HG02943 (cell line): ENCODE results near the gene HLA-A.
"Not testable (repeated sequence)": the region's sequence is repeated elsewhere in the genome, so short reads cannot be mapped to it uniquely, and the experiment has no call there.

Experiments
- ATAC-seq: cut with Tn5 transposase; IDR thresholded peaks from one replicate; pipeline ENCODE4 v1.9.1; 2021; ENCODE audit warnings: mild to moderate bottlenecking, low read depth, moderate library complexity; ENCODE audit not compliant: unreplicated experiment

HLA-A gene

DNA sequence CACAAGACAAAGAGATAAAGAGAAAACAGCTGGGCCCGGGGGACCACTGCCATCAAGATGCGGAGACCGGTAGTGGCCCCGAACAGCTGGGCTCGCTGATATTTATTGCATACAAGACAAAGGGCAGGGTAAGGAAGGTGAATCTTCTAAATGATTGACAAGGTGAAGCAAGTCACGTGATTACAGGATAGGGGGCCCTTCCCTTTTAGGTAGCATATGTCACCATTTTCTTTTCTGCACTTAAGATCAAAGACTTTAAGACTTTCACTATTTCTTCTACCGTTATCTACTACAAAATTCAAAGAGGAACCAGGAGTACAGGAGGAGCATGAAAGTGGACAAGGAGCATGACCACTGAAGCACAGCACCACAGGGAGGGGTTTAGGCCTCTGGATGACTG, 12.3 kb upstream of the HLA-A start:
- ATAC-seq: not testable (repeated sequence)

DNA sequence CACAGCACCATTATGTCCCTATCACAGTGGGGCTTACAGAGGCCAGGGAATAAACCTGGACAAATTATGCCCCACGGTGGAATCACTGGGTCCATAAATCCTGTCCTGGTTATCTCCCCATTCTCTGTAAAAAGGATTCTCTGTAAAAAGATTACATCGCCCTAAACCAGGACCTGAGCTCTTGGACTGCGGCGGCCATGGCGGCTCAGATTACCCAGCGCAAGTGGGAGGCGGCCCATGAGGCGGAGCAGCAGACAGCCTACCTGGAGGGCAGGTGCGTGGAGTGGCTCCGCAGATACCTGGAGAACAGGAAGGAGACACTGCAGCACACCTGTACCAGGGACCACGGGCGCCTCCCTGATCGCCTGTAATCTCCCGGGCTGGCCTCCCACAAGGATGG, 8.4 kb upstream of the HLA-A start:
- ATAC-seq: no peak

GRCh38 chr6:29935273-29935955, 6.9 kb upstream of the HLA-A start:
- ATAC-seq: no peak

DNA sequence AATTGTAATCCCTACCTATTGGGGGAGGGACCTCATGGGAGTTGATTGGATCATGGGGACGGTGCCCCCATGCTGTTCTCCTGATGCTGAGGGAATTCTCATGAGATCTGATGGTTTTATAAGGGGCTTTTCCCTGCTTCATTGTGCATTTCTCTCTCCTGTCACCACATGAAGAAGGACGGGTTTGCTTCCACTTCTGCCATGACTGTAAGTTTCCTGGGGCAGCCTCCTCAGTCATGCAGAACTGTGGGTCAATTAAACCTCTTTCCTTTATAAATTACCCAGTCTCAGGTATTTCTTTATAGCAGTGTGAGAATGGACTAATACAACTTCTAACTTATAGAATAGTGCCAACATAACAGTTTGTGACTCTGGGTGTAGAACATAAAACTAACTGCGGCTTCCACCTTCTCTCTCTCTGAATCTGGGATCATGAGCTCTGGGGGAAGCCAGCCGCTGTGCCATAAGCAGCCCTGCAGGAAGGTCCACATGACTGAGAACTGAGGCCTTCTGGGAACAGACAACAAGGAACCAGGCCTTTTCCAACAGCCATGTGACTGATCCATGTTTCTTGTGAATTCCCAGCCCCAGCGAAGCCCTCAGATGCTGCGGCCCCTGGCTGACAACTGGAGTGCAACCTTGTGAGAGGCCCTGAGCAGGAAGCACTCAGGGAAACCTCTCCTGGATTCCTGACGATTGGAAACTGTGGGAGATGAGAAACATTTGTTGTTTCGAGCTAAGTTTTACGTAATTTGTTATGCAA, 3.4 kb upstream of the HLA-A start:
- no peak for ATAC-seq

- ATAC-seq: no peak
Measured at GRCh38 chr6:29941016-29941415, 1.3 kb upstream of the HLA-A start.

DNA sequence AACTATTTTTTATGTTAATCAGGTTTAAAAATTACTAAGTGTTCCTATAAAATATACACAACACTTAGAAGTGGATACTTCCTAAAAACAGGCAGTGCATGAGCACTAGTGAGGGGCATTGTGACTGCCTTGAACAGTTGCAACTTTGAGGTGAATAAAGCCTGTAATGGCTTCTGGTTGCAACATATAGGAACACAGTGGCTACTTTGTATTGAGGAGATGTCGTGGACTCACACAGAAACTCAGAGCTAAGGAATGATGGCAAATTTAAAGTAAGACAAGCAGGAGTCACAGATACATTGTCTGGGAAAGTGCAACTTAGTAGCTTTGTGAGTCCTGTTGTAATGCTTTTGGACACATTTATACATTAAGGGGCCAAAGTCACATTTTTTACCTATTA, 861 bp upstream of the HLA-A start:
- no peak for ATAC-seq

GRCh38 chr6:29941916-29942274, 437 bp upstream of the HLA-A start:
- no peak for ATAC-seq

DNA sequence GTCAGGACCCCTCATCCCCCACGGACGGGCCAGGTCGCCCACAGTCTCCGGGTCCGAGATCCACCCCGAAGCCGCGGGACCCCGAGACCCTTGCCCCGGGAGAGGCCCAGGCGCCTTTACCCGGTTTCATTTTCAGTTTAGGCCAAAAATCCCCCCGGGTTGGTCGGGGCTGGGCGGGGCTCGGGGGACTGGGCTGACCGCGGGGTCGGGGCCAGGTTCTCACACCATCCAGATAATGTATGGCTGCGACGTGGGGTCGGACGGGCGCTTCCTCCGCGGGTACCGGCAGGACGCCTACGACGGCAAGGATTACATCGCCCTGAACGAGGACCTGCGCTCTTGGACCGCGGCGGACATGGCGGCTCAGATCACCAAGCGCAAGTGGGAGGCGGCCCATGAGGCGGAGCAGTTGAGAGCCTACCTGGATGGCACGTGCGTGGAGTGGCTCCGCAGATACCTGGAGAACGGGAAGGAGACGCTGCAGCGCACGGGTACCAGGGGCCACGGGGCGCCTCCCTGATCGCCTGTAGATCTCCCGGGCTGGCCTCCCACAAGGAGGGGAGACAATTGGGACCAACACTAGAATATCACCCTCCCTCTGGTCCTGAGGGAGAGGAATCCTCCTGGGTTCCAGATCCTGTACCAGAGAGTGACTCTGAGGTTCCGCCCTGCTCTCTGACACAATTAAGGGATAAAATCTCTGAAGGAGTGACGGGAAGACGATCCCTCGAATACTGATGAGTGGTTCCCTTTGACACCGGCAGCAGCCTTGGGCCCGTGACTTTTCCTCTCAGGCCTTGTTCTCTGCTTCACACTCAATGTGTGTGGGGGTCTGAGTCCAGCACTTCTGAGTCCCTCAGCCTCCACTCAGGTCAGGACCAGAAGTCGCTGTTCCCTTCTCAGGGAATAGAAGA, 978 bp downstream of the HLA-A start:
- ATAC-seq: no peak

DNA sequence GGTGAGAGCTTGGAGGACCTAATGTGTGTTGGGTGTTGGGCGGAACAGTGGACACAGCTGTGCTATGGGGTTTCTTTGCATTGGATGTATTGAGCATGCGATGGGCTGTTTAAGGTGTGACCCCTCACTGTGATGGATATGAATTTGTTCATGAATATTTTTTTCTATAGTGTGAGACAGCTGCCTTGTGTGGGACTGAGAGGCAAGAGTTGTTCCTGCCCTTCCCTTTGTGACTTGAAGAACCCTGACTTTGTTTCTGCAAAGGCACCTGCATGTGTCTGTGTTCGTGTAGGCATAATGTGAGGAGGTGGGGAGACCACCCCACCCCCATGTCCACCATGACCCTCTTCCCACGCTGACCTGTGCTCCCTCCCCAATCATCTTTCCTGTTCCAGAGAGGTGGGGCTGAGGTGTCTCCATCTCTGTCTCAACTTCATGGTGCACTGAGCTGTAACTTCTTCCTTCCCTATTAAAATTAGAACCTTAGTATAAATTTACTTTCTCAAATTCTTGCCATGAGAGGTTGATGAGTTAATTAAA, 3.0 kb downstream of the HLA-A start:
- no peak for ATAC-seq

DNA sequence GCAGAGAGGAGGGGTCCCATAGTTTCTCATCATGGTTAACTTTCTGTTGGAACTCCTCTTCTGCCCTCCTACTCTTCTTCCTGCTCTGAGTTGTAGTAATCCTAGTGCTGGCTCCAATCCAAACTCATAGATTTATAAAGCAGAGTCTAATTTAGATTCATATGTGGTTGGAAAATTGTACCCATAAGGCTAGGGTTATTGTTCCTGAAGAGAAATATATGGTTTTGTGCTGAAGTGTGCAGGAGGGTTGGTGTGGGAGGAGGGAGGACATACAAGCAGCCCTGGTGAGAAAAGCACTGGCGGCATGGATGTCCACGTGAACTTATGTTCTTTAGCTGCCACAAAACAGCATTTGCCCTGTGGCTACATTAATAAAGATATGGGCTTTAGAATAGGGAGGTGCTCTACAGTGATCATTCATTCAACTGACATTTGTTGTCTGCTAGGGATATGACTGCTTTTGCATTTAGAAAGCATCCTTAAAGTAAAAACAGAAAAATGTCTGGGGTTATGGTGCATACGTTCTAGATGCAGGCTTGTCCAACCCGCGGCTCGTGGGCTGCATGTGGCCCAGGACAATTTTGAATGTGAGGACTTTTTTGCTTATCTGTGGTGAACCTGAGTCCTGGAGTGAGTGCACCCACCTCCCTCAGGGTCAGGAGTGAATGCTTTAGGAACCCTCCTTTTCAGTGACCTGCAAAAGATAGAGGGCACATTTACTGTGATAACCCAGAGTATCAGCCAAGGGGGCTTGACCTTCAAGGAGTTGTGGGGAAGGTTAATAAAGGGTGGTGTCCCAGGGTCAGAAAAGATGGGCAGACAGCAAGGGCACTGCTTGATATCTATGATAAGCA, 4.1 kb downstream of the HLA-A start:
- ATAC-seq: no peak

- no peak for ATAC-seq
Measured at GRCh38 chr6:29947077-29947980, 5.0 kb downstream of the HLA-A start.

DNA sequence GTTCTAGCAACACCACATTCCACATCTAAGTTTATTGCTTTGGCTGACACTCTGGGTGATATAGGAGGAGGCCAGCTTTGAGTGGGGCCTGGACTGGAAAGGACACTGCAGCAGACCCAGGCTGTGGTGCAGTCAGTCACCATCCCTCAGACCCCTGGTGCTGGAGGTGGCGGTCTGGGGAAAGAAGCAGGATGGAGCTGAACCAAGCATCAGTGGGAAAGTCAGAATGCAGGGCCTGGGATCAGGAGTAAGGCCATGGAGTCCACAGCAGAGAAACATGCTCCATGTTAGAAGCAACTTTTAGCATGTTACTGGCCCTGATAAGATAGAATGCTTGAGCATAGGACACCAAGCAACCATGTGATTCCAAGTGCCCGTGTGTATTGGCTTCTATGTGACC, 5.9 kb downstream of the HLA-A start:
- ATAC-seq: no peak

- ATAC-seq: no peak
Measured at GRCh38 chr6:29949934-29950333, 7.6 kb downstream of the HLA-A start.

DNA sequence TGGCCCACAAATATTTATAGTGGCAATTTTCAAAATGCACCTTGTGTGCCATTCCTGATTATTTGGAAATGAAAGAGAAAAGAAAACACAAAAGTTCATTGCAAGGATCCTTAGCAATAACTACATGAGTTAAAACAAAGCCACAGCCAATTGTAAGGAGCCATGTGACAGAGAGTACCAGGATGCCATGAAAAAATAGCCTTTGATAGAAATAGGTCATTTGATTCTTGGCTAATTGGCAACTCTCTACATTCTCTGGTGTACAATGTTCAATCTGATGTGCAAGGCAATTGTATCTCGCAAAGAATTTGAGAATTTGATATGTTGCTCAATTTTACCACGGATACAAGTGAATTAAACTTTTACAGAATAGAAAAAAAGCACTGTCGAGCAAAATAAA, 9.6 kb downstream of the HLA-A start:
- ATAC-seq: no peak

DNA sequence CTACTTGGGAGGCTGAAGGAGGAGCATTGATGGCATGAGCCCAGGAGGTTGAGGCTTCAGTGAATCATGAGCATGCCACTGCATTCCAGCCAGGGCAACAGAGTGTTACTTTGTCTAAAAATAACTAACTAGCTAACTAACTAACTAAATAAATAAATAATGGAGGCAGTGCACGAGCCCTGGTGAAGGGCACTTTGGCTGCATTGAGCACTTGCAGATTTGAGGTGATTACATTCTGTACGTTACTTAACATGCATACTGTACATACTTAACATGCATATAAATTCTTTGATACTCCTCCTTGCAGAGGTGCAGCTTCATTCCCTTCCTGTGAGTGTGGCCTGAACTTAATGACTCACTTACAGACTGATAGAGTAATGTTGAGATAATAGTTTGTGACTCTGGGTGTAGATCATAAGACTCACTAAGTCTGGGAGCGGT, 10.7 kb downstream of the HLA-A start:
- no peak for ATAC-seq

- ATAC-seq: no peak
Measured at GRCh38 chr6:29953686-29954085, 11.4 kb downstream of the HLA-A start.

DNA sequence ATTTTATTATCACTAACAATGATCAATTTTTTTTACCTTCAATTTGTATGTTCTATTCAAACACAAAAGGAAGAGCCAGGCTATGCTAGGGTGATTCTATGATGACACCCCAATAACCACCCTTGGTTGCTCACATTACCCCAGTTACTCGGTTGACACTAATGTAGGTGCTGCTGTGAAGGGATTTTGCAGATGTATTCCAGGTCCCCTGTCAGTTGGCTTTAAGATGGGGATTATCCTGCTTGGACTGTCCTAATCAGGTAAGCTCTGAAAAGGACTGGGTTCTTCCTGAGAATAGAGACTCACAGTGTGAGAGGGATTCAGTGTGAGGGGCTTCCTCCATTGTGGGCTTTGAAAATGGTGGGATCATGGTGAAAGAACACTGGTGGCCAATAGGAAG, 11.9 kb downstream of the HLA-A start:
- ATAC-seq: no peak

DNA sequence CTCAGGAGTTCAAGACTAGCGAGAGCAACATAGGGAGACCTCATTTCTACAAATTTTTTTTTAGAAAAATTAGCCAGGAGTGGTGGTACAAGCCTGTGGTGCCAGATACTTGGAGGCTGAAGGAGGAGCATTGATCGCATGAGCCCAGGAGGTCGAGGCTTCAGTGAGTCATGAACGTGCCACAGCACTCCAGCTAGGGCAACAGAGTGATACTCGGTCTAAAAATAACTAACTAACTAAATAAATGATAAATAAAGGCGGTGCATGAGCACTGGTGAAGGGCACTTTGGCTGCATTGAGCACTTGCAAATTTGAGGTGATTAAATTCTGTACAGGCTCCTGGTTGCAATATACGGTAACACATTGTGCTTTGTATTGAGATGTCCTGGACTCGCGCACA, 13.5 kb downstream of the HLA-A start:
- no peak for ATAC-seq

DNA sequence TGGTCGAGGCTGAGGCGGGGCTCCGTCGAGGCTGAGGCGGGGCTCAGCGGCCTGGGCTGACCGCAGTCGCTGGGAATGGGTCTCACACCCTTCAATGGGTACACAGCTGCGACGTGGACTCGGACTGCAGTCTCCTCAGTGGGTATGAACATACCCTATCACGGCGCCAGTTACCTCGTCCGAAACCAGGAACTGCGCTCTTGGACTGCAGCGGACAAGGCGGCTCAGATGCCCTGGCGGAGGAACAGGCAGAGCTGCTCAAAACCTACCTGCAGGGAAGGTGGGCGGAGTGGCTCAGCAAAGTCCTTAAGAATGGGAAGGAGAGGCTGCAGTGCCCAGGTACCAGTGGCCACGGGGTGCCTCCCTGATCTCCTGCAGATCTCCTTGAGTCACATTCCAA, 14.2 kb downstream of the HLA-A start:
- ATAC-seq: no peak
